Measurements from ENCODE around the gene CYB5B. TPM values are rescaled to one million over a fixed set of nuclear protein-coding genes. Genes with fewer than 3 reads are reported as not detected.

The CYB5B gene
- total and polyA plus RNA-seq, 12 donors, result 53.8 to 84.2 (median 71.7) TPM

- DNase-seq (no peak), ATAC-seq (no peak)
- H3K36me3 ChIP-seq, result no peaks in the 10 kb centered on the region
- peaks cover 0 to 5% (median 0%) of the 10 kb centered on the region in 9 donors for H3K4me1 ChIP-seq
- no peak overlapping the region for H3K4me3 ChIP-seq
- TF ChIP-seq CTCF (IDR thresholded peaks at IDR 0.05), result no peak
- peaks cover 0 to 10% (median 0%) of the 10 kb centered on the region in 11 donors for H3K9me3 ChIP-seq
- WGBS, 2 donors, result 90 to 96% methylated on average over 5 of the region's 5 CpGs
- no peak overlapping the region for H3K27ac ChIP-seq
- H3K27me3 ChIP-seq, result peaks cover 0 to 31% (median 0%) of the 10 kb centered on the region in 7 donors
- intact Hi-C loops (cut with DNase I), result no loop called here
Measured at GRCh38 chr16:69496896-69497295, 72.5 kb downstream of the CYB5B start.

- ATAC-seq (no peak), DNase-seq (no peak)
- peaks cover 0 to 8% (median 0%) of the 10 kb centered on the region in 9 donors for H3K4me1 ChIP-seq
- intact Hi-C loops (cut with DNase I), result no loop called here
- no peak overlapping the region for H3K4me3 ChIP-seq
- no peak overlapping the region for H3K27ac ChIP-seq
- peaks cover 0 to 33% (median 0%) of the 10 kb centered on the region in 7 donors for H3K27me3 ChIP-seq
- peaks cover 0 to 10% (median 0%) of the 10 kb centered on the region in 11 donors for H3K9me3 ChIP-seq
- H3K36me3 ChIP-seq, result no peaks in the 10 kb centered on the region
- no peak for TF ChIP-seq CTCF (IDR thresholded peaks at IDR 0.05)
- WGBS, 2 donors, result 67 to 68% methylated on average over 16 of the region's 16 CpGs
Measured at GRCh38 chr16:69497876-69498596, 73.6 kb downstream of the CYB5B start.

- H3K4me3 ChIP-seq, result no peak overlapping the region
- DNase-seq (no peak), ATAC-seq (no peak)
- no peaks in the 10 kb centered on the region for H3K36me3 ChIP-seq
- H3K4me1 ChIP-seq, result peaks cover 0 to 8% (median 0%) of the 10 kb centered on the region in 9 donors
- 97 to 99% methylated on average over 5 of the region's 5 CpGs for WGBS, 2 donors
- H3K27me3 ChIP-seq, result peaks cover 0 to 38% (median 0%) of the 10 kb centered on the region in 7 donors
- no peak overlapping the region for H3K27ac ChIP-seq
- intact Hi-C loops (cut with DNase I), result no loop called here
- TF ChIP-seq CTCF (IDR thresholded peaks at IDR 0.05), result no peak
- peaks cover 0 to 5% (median 0%) of the 10 kb centered on the region in 11 donors for H3K9me3 ChIP-seq
Measured at GRCh38 chr16:69498926-69499325, 74.5 kb downstream of the CYB5B start.

- ATAC-seq, result no peak
- no peaks in the 10 kb centered on the region for H3K36me3 ChIP-seq
- no peak for TF ChIP-seq CTCF (IDR thresholded peaks at IDR 0.05)
- no peak for DNase-seq
- peaks cover 0 to 8% (median 0%) of the 10 kb centered on the region in 9 donors for H3K4me1 ChIP-seq
- intact Hi-C loops (cut with DNase I), result no loop called here
- no peak overlapping the region for H3K4me3 ChIP-seq
- no peak overlapping the region for H3K27ac ChIP-seq
- peaks cover 0 to 38% (median 0%) of the 10 kb centered on the region in 7 donors for H3K27me3 ChIP-seq
- no peaks in the 10 kb centered on the region for H3K9me3 ChIP-seq
- 91 to 92% methylated on average over 11 of the region's 11 CpGs for WGBS, 2 donors
Measured at GRCh38 chr16:69499541-69500230, 75.3 kb downstream of the CYB5B start.

Measured in heart right ventricle (tissue), 16 donors.